ENCODE data around the gene NOL11.
"Not testable (repeated sequence)": the region's sequence is repeated elsewhere in the genome, so short reads cannot be mapped to it uniquely, and the experiment has no call there.

NOL11 gene

GRCh38 chr17:67708378-67708777 lies 9.4 kb upstream of the NOL11 start:
- no peak for DNase-seq (ENCODE audit: low read depth, low spot score)

GRCh38 chr17:67711916-67712315 lies 5.8 kb upstream of the NOL11 start:
- DNase-seq (ENCODE audit: low read depth, low spot score), result no peak

GRCh38 chr17:67712375-67712774 lies 5.4 kb upstream of the NOL11 start:
- DNase-seq (ENCODE audit: low read depth, low spot score), result no peak

- no peak for DNase-seq (ENCODE audit: low read depth, low spot score)
Measured at GRCh38 chr17:67713169-67713568, 4.6 kb upstream of the NOL11 start.

- no peak for DNase-seq (ENCODE audit: low read depth, low spot score)
Measured at GRCh38 chr17:67716405-67716798, 1.3 kb upstream of the NOL11 start.

GRCh38 chr17:67717192-67717623 lies 528 bp upstream of the NOL11 start:
- no peak for DNase-seq (ENCODE audit: low read depth, low spot score)

- DNase-seq (ENCODE audit: low read depth, low spot score), result peak; percentile 79
Measured at GRCh38 chr17:67718325-67718941, 697 bp downstream of the NOL11 start.

- no peak for DNase-seq (ENCODE audit: low read depth, low spot score)
Measured at GRCh38 chr17:67725373-67725791, 7.6 kb downstream of the NOL11 start.

GRCh38 chr17:67725807-67726206 lies 8.1 kb downstream of the NOL11 start:
- no peak for DNase-seq (ENCODE audit: low read depth, low spot score)

GRCh38 chr17:67727152-67728039 lies 9.7 kb downstream of the NOL11 start:
- not testable (repeated sequence) for DNase-seq (ENCODE audit: low read depth, low spot score)

- DNase-seq (ENCODE audit: low read depth, low spot score), result no peak
Measured at GRCh38 chr17:67729903-67730302, 12.2 kb downstream of the NOL11 start.

- DNase-seq (ENCODE audit: low read depth, low spot score), result no peak
Measured at GRCh38 chr17:67730731-67731130, 13.0 kb downstream of the NOL11 start.

- DNase-seq (ENCODE audit: low read depth, low spot score), result no peak
Measured at GRCh38 chr17:67733449-67733848, 15.7 kb downstream of the NOL11 start.

GRCh38 chr17:67737145-67737544 lies 19.4 kb downstream of the NOL11 start:
- no peak for DNase-seq (ENCODE audit: low read depth, low spot score)

GRCh38 chr17:67742025-67742424 lies 24.3 kb downstream of the NOL11 start:
- DNase-seq (ENCODE audit: low read depth, low spot score), result no peak

- DNase-seq (ENCODE audit: low read depth, low spot score), result no peak
Measured at GRCh38 chr17:67746704-67747571, 29.2 kb downstream of the NOL11 start.

GRCh38 chr17:67747681-67748235 lies 30.0 kb downstream of the NOL11 start:
- DNase-seq (ENCODE audit: low read depth, low spot score), result no peak

GRCh38 chr17:67750067-67750466 lies 32.3 kb downstream of the NOL11 start:
- no peak for DNase-seq (ENCODE audit: low read depth, low spot score)

- DNase-seq (ENCODE audit: low read depth, low spot score), result no peak
Measured at GRCh38 chr17:67751101-67752074, 33.7 kb downstream of the NOL11 start.

GRCh38 chr17:67752160-67752559 lies 34.4 kb downstream of the NOL11 start:
- DNase-seq (ENCODE audit: low read depth, low spot score), result peak; percentile 34

- DNase-seq (ENCODE audit: low read depth, low spot score), result no peak
Measured at GRCh38 chr17:67753026-67753425, 35.3 kb downstream of the NOL11 start.

Data from ELF-1 (cell line).